Mononuclear cell (primary cell): Measurements from ENCODE around the gene EEF1A2. TPM values are rescaled to one million over a fixed set of nuclear protein-coding genes. Genes with fewer than 3 reads are reported as not detected.

Experiments
- H3K27me3 ChIP-seq: 2 replicates; pipeline ENCODE4 v1.6.0; 2011; ENCODE audit warnings: low read length, control low read depth; ENCODE audit not compliant: insufficient read depth
- H3K4me1 ChIP-seq: 2 replicates; pipeline ENCODE4 v1.5.1; 2011; ENCODE audit warnings: mild to moderate bottlenecking, low read length, control low read depth; ENCODE audit not compliant: insufficient read depth
- H3K4me3 ChIP-seq: 2 replicates; pipeline ENCODE4 v1.5.1; 2011; ENCODE audit warnings: mild to moderate bottlenecking, low read length, moderate library complexity
- H3K9me3 ChIP-seq: 2 replicates; pipeline ENCODE4 v1.5.1; 2011; ENCODE audit warnings: low read depth, mild to moderate bottlenecking, control low read depth, low read length
- total RNA-seq: library from RNA; depleted of rRNA; stranded (reverse); fragments of >200 nt; gene quantifications from one replicate; pipeline ENCODE4 v1.2.3, GENCODE V29; 2012

Gene EEF1A2
- total RNA-seq, 1 donor: 0.73 TPM

DNA sequence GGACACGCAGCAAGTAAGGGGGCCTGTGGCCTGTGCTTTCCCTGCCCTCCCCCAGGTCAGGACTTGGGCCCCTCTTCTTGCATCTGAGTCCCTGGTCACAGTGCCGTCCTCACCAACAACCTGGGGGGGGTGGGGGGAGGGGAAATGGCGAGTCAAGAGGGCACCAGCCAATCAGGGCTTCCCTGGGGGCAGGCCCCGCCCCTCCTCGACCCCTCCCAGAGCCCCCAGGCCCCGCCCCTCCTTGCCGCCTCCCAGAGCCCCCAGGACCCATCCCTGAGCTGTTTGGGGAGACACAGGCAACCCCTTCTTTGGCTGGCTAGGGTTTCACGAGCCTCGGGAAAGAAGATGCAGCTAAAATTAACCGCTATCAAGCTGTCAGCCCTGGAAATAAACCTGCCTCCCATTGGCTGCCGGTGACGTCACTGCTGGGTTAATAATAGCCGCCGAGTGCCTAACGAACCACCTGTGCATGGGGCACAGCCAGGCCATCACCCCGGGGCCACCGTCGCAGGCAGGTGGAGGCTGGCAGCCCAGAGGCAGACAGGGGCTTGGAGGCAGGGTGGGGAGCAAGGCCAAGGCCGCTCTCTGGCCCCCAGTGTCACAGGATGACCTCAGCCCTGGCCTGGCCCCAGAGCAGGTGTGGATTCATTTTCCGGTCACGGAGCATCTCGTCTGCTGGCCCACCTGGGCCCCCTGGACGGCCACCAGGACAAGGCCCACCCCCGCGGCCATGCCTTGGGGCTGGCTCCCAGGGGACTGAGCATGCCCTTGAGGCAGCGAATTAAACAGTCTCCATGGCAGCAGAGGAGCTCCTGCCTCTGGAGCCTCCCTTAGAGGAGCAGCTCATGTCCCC, 3.2 kb upstream of the EEF1A2 start:
- Histone ChIP-seq H3K27me3 (peaks cover 19% of the 10 kb centered on the region), H3K9me3 (no peaks in the 10 kb centered on the region), H3K4me3 (no peak overlapping the region), H3K4me1 (peaks cover 3% of the 10 kb centered on the region)

DNA sequence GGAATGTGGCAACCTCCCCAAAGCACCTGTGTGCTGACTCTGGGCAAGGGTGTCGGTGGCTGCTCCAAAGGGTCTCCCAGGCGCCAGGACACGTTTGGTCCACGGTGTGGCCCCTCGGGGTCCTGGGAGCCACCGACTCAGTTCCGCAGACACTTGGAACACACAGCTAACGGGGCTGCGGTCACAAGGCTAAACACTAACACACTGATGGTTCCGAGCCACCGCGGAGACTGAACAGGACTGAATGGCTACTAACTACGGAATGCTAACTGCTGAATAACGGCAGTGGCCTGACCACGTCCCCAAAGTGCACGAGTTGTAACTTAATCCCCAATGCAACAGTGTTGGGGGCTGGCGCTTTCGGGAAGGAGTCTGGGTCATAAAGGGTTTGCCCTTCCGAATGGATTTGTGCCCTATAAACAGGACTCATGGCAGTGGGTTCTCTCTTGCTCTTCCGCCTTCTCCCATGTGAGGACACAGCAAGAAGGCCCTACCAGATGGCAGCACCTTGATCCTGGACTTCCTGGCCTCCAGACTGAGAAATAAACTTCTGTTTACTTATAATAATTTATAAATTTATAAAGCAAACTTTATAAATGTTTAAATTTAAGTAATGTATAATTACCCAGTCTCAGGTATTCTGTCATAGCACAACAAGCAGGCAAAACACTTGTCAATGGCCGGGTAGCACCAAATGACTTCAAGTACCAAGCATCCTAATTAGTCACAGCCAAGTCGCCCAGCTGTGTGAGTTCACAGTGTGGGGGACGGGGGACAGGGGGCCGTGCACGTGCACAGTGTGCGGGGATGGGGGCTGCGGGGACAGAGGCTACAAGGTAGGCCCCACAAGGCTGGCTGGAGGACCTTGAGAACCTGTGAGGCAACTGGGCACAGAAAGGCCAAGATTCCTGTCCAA, 2.3 kb upstream of the EEF1A2 start:
- Histone ChIP-seq H3K9me3 (no peaks in the 10 kb centered on the region), H3K27me3 (peaks cover 23% of the 10 kb centered on the region), H3K4me1 (peaks cover 9% of the 10 kb centered on the region), H3K4me3 (no peak overlapping the region)

DNA sequence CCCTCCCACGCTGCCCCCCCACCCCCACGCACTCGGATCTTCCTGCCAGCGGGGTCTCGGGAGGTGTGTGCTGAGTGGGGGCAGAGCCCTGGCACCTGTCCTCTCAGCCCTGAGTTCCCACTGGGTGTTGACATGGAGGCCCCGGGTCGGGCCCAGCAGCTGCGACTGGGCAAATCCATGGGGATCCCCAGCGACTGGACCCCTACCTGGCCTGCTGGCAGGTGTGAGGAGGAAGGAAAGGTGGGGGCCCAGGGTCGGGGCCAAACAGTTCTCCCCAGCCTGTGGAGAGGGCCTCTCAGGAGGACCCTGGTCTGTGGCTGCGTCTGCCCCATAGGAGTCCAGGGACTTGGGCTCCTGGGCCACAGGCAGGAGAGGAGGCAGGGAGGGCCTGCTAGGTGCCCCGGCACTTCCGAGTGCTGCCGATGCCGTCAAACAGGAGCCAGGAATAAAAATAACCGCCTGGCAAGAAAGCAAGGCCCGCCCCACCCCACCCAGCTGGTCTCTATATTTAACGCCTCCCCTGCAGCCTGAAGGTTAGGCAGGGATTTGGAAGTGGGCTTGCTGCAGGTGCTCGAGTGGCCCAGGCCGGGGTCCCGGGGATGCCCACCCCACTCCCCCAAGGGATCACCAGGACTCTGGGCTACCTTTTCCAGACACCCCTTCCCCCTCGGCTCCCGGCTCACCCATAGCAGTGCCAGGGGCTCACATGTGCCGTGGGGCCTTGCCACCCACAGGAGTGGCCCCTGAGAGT, 1.4 kb upstream of the EEF1A2 start:
- Histone ChIP-seq H3K4me1 (peaks cover 10% of the 10 kb centered on the region), H3K4me3 (no peak overlapping the region), H3K27me3 (peaks cover 23% of the 10 kb centered on the region), H3K9me3 (no peaks in the 10 kb centered on the region)

DNA sequence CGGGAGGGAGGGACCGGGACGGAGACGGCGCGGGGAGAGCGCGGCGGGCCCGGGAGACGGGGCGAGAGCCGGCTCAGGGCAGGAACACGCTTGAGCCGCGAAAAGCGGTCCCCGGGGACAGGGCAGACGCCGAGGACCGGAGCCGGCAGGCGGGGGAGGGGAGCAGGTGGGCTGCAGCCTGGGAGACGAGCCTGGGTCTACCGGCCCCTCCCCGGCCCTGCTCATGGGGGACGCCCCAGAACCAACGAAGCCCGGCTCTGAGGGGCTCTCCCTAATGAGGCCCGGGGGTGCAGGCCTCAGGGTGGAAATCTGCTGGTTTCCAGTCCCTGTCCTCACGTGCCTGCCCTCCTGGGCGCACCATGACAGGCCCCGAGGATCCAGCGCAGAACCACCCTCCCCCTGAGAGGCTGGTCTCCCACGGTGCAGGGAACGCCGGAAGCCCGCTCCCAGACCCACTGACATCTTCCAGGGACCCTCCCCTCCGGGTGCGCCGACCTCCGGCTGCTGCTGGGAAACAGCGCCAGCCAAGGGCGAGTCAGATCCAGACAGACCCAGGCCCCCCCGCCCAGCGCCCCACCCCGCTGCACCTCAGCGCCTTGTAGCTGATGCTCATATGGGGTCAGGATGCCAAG, 571 bp upstream of the EEF1A2 start:
- Histone ChIP-seq H3K4me1 (peaks cover 10% of the 10 kb centered on the region), H3K4me3 (no peak overlapping the region), H3K27me3 (peaks cover 23% of the 10 kb centered on the region)

DNA sequence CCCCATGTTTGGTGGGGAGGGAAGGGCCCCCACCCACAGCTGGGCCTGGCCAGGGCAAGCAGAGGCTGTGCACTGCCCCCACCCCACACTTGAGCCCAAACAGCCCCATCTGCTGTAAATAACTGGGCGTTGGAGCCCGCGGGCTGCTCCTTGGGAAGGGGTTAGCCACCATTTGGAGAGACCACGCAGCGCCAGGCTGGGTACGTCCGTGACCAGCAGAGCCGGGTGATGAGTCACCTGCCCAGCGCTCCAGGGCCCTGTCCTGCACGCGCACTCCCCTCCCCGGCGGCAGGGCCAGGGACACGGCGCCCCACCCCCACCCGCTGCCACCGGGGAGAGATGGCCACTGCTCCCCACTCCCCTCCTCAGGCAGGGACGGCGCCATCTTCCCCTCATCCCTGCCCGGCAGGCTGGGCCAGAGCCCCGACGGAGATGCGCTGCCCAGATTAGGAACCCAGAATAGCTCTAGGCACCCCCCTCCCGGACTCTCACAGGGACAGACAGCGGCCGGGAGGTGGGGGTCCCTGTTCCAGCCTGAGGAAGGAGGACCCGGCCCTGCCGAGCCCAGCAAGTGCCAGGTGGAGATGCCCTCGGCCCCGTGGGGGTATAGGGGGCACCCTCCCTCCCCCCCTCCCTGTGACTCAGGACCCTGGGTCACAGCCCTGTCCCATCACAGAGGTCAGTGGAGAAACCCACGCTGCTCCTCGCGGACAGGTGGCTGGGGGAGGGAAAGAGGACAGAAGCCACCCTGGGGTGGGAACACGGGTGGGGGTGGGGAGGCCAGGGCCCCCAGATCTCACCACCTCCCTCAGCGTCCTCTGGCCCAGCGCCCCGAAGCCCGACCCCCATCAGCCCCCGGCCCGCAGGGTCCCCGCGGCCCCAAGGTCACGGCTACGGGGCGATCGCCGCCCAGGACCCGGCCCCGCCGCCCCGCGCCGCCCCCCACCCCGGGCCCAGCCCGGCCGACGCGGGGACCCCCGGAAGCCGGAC, 642 bp downstream of the EEF1A2 start:
- H3K4me1 ChIP-seq: peaks cover 10% of the 10 kb centered on the region
- H3K4me3 ChIP-seq: no peak overlapping the region
- H3K9me3 ChIP-seq: no peaks in the 10 kb centered on the region
- peaks cover 23% of the 10 kb centered on the region for H3K27me3 ChIP-seq

More for the DNA sequence above, 571 bp upstream of the EEF1A2 start:
- H3K9me3 ChIP-seq: no peaks in the 10 kb centered on the region

DNA sequence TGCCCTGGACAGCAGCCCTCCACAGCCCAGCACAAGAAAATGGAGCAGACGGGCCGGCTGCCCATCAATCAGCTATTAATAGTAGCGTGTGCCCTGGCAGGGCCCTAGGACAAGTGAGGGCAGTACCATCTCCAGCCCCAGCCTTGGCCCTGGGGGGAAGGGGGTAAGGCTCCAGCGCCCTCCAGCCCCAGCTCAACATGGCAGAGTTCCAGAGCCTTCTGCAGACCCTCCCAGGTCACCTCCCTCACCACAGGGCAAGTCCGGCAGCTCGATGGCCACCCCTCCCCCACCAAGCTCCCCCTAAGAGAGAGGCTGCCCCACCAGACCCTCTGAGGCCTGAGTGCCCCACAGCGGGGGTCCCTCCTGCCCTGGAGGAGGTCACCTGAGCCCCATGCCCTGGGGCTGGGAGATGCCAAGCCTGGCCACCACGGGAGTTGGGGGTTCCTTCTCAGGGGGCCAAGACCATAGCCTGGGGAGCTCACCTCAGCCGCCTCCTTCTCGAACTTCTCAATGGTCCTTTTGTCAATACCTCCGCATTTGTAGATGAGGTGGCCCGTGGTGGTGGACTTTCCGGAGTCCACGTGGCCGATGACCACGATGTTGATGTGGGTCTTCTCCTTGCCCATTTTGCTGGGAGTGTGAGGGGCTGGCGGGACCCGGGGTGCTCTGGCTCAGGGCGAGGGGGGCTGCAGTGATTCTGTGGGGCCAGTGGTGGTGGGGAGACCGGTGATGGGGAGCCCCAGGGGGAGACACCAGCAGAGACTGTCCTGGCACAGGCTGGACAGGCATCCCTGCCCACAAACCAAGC, 1.5 kb downstream of the EEF1A2 start:
- H3K4me1 ChIP-seq: peaks cover 10% of the 10 kb centered on the region
- H3K9me3 ChIP-seq: no peaks in the 10 kb centered on the region
- no peak overlapping the region for H3K4me3 ChIP-seq
- peaks cover 23% of the 10 kb centered on the region for H3K27me3 ChIP-seq

DNA sequence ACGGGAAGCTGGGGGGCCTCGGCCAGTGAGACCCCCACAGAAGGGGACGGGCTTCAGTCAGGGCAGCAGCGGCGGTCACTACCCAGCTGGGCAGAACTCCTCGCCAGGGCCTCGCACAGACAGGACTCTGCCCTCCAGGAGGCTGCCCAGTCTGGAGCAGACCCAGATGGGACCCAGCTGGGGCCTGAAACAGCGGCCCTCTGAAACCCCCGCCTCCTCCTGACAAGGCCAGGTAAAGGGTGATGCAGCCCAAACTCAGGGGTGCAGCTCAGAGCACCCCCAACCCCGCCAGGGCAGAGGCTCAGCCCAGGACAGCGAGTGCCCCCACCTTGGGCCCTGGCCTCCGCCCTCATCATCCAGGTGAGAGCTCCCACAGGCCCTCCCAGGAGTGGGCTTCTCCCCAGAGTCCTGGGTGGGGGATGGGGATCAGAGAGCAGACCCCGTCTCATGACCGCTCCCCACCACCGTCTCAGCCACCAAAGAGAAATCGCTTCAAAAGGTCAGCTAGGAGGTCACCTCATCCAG, 2.2 kb downstream of the EEF1A2 start:
- no peak overlapping the region for H3K4me3 ChIP-seq
- H3K4me1 ChIP-seq: peaks cover 10% of the 10 kb centered on the region
- no peaks in the 10 kb centered on the region for H3K9me3 ChIP-seq
- peaks cover 23% of the 10 kb centered on the region for H3K27me3 ChIP-seq

DNA sequence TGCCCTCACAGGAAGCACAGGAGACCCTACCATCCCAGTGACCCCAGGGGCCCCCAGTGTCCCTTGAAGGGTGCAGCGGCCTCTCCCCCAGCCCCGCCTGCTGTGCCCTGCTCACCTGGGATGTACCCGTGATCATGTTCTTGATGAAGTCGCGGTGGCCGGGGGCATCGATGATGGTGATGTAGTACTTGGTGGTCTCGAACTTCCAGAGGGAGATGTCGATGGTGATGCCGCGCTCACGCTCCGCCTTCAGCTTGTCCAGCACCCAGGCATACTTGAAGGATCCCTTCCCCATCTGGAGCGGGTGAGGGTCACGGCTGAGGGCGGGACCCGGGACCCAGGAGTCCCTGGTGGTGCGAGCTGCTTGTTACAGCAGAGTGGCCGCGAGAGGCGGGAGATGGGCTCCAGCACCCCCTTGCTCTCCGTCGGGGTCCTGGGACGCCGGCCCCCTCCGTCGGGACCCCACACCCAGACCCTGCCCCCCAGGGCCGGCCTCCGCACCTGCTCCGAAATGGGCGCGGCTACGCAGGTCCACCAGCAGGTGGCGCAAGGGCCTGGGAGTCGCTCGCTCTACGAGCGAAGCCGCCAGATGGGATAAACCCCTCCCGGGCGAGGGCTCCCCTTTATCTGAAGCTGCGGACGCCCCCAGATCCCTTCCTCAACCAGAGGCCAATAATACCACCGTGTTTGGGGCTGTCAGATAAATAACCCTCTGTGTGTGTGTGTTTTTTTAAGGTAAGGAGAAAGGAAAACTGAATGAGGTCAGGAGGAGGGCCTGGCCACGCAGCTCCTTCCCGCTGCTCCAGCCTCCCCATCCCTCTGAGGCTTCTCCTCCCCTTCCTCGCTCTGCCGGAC, 2.9 kb downstream of the EEF1A2 start:
- Histone ChIP-seq H3K4me1 (peaks cover 10% of the 10 kb centered on the region), H3K27me3 (peaks cover 23% of the 10 kb centered on the region), H3K9me3 (no peaks in the 10 kb centered on the region), H3K4me3 (no peak overlapping the region)

DNA sequence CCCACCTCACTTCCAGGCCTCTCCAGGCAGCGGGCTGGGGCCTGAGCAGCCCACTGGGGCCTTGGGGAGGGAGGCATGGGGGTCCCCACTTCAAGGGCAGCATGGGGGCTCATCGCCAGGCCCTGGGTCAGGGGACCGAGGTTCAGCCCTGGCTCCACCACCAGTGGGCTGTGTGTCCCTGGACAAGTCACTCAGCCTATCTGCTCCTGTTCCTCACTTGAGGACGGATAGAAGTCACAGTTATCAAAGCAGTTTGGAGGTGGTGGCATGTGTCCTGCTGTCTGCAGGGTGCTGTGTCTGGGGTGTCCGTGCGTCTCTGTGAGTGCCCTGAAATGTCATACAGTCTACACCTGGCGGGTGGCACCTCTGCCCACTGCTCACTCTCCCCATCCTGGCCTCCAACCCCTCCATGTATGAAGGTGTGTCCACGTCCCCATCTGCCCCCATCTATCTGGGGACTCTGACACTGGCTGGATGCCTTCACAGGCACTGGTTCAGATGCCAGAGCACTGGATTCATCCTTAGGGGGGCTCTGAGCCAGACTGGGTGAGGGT, 3.6 kb downstream of the EEF1A2 start:
- H3K4me1 ChIP-seq: peaks cover 10% of the 10 kb centered on the region
- no peak overlapping the region for H3K4me3 ChIP-seq
- H3K27me3 ChIP-seq: peaks cover 23% of the 10 kb centered on the region
- no peaks in the 10 kb centered on the region for H3K9me3 ChIP-seq

DNA sequence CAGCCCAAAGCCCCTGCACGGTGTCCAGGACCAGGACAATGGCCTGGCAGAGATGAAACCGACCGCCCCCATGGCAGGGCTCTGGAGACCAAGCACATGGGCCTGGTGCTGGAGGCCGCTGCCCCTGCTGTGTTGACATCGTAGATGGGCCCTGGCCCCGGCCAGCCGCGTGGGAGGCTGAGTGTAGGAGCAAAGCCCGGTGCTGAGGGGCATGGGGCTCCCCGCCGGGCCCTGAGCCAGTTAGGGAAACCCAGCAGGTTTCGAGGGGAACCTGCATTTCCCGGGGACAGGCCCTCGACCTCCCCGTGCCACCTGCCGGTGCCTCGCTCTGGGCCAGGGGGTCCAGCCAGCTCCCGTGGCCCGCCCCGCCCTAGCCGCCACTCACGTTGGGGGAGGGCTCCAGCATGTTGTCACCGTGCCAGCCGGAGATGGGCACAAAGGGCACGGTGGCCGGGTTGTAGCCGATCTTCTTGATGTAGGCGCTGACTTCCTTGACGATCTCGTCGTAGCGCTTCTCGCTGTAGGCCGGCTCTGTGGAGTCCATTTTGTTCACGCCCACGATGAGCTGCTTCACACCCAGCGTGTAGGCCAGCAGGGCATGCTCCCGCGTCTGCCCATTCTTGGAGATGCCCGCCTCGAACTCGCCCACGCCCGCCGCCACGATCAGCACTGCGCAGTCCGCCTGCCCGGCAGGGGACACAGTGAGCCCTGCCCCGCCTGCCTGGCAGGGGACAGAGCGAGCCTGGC, 4.3 kb downstream of the EEF1A2 start:
- H3K27me3 ChIP-seq: peaks cover 19% of the 10 kb centered on the region
- H3K9me3 ChIP-seq: no peaks in the 10 kb centered on the region
- H3K4me3 ChIP-seq: no peak overlapping the region
- H3K4me1 ChIP-seq: peaks cover 10% of the 10 kb centered on the region

DNA sequence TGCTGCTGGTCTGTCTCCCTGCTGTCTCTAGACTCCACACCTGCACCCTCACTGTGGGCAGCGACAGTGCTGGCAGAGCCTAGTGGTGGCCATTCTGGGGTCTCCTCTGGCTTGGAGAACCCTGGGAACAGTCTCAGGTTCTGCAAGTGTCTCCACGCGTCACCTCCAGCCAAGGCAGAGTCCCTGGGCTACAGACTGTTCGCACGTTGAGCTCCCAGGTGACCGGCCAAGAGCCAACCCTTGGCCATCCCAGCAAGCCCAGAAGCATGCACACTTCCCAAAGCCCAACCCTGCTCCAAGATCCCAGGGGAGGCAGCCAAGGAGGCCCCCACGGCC, 4.8 kb downstream of the EEF1A2 start:
- Histone ChIP-seq H3K4me1 (peaks cover 6% of the 10 kb centered on the region), H3K4me3 (no peak overlapping the region), H3K27me3 (peaks cover 15% of the 10 kb centered on the region), H3K9me3 (no peaks in the 10 kb centered on the region)
